Left ventricle myocardium superior (tissue), 1 donor: ENCODE measurements around the gene MSH2. TPM values are rescaled to one million over a fixed set of nuclear protein-coding genes. Genes with fewer than 3 reads are reported as not detected.

Experiments
- ATAC-seq: fragments of 200-7000 bp; cut with Tn5 transposase; one replicate; pipeline ENCODE4 v1.9.1; 2020; ENCODE audit warnings: mild to moderate bottlenecking, moderate library complexity
- DNase-seq: peaks from one replicate; pipeline ENCODE4 v3.0.0-alpha.2; 2020
- intact Hi-C: fragments of 100-400 bp; cut with micrococcal nuclease; formaldehyde crosslinking; loops from one replicate; pipeline ENCODE4 v1.11.0; 2022
- total RNA-seq: library from RNA; stranded (reverse); fragmentation: NEBNext Ultra II Directional; extraction: Animal tissue kit (Norgen Biotek cat#: 25700); gene quantifications from one replicate; pipeline ENCODE4 v1.2.1, GENCODE V29; 2021
- donor health status: DM: no; HTN: yes; CAD: no; lungs with severe emphysema.

The MSH2 gene
- total RNA-seq, 1 donor from 2014 or later: 16.2 TPM

DNA sequence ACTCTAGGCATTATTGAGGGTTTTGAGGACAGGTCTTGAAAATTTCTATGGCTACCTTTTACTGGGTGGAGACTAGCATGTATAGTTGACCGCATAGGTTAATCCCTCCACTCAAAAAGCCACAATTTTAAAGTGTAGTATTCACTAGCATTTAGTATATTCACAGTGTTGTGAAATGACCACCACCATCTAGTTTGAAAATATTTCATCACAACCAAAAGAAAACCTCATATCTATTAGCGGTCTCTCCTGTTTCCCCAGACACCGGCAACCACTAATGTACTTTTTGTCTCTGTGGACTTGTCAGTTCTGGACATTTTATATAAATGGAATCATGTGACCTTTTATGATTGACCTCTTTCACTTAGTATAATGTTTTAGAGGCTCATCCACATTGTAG lies 53.9 kb downstream of the MSH2 start:
- intact Hi-C loops: no loop called here
- ATAC-seq (no peak), DNase-seq (no peak)

DNA sequence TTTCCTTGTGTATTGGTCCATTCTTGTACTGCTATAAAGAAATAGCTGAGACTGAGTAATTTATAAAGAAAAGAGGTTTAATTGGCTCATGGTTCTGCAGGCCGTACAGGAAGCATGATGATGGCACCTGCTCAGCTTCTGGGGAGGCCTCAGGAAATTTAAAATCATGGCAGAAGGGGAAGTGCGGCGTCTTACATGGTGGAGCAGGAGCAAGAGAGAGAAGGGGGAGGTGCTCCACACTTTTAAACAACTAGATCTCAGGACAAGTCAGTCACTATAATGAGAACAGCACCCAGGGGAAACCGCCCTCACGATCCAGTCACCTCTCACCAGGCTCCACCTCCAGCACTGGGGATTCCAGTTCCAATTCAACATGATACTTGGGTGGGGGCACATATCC lies 54.3 kb downstream of the MSH2 start:
- ATAC-seq (no peak), DNase-seq (no peak)
- intact Hi-C loops: no loop called here

DNA sequence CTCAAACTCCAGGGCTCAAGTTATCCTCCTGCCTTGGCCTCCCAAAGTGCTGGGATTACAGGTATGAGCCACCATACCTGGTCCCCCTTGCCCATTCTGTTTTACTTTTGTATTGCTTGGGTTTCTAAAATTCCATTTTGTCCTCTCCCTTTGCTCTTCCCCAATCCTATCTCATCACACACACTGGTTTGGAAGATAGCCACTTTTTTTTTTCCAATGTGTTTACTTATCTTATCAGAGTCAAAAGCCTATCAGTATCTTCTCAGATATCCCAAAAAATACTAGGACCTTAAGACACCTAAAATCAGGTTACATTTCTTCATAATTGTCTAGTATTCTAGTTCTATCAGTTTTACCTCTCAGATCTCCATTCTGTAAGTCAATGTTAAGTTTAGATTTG lies 56.1 kb downstream of the MSH2 start:
- no peak for DNase-seq
- ATAC-seq: no peak
- intact Hi-C loops: no loop called here

DNA sequence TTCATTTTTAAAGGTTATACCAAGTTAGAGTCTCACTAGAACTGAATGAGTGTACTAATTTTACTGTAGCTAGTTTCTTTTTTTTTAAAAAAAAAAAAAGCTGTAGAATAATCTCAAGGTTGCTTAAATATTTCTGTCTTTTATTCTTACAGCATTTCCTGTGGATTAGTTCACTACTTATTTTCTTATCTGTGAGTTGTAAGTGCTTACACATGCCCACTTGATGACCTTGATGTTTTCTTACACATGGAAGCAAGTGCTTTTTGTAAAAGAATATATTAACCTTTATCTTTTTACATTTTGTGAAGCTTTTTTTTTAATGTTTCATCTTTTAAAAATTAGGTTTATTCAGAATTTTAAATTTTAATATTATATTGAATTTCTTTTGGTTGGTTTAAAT lies 57.8 kb downstream of the MSH2 start:
- ATAC-seq (no peak), DNase-seq (no peak)
- intact Hi-C loops: no loop called here

DNA sequence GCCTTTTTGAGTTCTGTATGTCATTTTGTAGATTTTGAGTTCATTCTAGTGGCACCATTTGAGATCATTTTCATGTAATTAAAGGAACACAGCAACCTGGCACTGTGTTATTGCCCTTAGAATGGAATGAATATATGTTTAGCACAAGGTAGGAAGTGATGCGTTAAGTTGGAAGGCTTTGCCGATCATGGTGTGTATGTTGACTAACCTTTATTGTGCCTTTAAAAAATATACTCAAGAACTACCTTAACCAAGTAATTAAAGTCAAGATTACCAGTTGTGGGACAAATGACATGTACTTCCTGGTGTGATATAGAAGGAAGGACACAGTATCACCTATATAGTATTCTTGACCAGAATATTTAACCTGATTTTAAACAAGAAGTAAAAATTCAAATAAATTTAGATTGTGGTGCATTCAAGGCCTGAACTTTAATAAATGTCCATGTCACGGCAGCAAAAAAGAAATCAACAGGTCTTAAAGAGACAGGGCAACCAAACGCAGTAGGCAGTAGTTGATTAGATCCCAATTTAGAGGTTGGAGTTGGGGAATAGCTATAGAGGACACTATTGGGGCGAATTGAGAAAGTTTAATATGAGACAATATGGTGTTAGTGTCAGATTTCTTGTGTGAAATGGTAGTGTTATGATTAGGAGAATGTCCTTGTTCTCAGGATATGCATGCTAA lies 68.6 kb downstream of the MSH2 start:
- no peak for ATAC-seq
- no peak for DNase-seq
- intact Hi-C loops: no loop called here

DNA sequence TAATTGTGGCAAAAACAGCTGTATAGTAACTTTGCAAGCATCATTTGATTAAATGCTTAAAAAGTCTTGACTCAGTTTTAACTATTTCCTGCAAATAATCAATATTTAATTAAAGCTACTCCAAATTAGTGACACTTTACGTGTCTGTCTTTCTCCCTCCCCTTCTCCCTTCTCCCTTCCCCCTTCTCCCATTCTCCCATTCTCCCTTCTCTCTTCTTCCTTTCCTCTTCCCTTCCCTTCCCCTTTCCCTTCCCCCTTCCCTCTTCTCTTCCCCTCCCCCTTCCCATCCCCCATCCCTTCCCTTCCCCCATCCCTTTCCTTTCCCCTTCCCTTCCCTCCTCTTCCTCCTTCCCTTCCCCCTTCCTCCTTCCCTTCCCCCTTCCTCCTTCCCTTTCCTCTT lies 76.9 kb downstream of the MSH2 start:
- DNase-seq (no peak), ATAC-seq (no peak)
- intact Hi-C loops: no loop called here

DNA sequence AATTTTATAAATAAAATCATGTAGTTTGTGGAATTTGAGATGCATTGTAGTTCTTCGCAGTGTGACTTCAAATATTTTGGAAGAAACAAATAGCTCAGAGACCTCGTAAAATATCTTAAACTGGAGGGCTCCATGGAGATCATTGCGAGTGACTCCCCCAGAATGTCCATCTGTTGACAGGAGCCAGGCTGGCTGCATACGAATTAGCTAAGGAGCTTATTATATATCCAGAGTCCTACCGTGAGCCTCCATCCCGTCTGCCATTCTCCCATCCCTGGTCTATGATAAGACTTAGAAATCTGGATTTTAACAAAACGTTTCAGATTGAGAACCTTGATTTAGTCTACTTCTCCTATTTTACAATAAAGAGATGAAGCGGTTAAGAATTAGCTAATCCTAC lies 80.2 kb downstream of the MSH2 start:
- intact Hi-C loops: no loop called here
- ATAC-seq: no peak
- no peak for DNase-seq

DNA sequence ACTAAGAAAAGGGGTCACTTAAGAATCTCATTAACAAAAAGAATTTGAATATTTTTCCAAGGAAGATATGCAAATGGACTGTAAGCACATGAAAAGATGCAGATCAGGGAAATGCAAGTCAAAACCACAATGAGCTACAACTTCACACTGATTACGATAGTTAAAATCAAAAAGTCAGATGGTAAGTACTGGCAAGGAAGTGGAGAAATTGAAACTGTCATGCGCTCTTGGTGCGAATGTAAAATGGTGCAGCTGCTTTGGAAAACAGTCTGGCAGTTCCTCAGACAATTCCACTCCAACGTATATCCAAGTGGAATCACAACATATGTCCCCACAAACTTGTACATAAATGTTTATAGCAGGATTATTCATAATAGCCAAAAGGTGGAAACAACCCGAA lies 81.4 kb downstream of the MSH2 start:
- ATAC-seq: no peak
- intact Hi-C loops: no loop called here

DNA sequence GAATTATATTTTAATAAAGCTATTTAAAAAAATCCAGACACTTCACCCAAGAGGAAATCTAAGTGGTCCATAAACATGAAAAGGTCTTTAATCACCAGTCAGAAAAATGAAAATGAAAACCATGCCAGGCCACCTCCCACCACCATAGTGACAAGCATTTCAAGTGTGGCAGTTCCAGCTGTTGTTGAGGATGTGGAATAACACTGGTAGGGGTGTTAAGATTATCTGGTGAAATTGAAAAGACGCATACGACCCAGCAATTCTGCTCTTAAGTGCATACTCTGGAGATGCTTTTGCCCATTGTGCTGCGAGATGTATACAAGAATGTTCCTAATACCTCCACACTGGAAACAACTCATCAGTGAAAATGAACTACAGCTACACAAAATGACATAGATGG lies 82.2 kb downstream of the MSH2 start:
- intact Hi-C loops: no loop called here
- DNase-seq (no peak), ATAC-seq (no peak)

More for the DNA sequence above, 81.4 kb downstream of the MSH2 start:
- DNase-seq: no peak

DNA sequence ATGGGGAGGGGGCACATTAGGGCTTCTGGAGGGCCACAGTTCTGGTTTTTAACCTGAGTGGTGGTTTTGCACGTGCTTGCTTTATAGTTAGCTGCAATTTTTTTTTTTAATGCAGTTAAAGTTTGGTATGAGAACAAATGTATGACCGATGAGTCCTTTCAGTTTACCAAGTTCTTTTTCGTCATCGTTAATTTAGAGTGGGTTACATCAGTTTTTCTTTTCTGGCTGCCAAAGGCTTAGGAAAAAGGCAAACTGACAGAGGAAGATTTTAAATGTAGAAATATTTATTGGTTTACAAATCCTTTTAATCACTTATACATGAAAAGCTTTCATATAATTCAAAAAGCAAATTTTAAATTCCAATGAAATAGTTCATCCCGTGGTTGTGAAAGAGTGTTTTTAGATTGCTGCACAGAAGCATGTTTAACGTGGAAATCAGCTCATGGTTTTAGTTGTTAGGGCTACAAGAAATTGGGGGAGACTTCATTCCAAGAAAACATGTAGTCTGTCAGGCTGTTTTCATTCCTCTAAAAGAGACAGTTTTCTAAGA lies 82.9 kb downstream of the MSH2 start:
- intact Hi-C loops: no loop called here
- DNase-seq (no peak), ATAC-seq (no peak)

DNA sequence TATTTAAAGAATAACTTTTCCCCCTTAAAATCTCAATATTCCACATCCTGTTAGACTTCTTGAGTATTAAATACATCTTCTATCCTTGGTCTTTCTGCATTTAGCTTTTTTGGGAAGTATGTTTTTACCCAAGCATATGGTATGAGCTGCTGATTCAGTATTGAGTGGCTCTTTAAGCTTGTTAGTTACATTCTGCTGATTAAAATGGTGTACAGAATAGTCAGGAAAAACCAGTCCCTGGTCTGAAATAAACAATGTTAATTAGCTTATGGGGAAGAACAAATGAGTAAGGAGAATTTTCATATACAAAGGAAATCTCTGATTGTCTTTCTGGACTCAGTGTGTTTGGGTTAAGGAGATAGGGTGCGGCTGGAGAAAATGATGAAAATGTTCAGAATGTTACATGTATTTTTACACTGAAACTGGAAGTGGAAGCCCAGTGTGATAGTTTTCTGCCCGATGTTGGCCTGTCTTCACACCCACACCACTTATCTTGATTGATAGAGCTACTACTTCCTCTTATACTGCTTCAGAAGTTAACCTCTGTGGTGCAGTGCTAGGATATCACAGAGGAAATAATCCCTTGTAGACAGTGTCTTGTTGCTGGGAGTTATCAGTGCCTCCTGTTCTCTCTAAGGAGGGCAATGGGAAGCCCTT lies 84.0 kb downstream of the MSH2 start:
- no peak for ATAC-seq
- intact Hi-C loops: no loop called here

DNA sequence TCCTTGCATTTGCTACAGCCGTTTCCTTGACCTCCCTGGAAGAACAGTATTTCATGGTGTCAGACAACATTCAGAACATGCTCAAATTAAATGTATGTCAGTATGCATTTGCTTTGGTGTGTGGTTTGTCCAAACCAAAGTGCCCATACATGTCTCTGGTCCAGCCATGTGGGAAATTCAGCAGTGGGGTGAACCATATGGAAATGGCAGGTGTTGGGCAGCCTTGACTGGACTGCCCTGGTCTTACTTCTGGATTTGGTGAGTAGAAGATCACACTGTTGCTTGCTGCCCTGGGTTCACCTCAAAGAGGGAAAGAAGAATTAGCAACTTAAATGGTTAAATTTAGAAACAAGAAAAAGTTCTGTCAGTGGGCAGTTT lies 84.5 kb downstream of the MSH2 start:
- intact Hi-C loops: no loop called here
- ATAC-seq: no peak
- DNase-seq: no peak

More for the DNA sequence above, 84.0 kb downstream of the MSH2 start:
- no peak for DNase-seq

DNA sequence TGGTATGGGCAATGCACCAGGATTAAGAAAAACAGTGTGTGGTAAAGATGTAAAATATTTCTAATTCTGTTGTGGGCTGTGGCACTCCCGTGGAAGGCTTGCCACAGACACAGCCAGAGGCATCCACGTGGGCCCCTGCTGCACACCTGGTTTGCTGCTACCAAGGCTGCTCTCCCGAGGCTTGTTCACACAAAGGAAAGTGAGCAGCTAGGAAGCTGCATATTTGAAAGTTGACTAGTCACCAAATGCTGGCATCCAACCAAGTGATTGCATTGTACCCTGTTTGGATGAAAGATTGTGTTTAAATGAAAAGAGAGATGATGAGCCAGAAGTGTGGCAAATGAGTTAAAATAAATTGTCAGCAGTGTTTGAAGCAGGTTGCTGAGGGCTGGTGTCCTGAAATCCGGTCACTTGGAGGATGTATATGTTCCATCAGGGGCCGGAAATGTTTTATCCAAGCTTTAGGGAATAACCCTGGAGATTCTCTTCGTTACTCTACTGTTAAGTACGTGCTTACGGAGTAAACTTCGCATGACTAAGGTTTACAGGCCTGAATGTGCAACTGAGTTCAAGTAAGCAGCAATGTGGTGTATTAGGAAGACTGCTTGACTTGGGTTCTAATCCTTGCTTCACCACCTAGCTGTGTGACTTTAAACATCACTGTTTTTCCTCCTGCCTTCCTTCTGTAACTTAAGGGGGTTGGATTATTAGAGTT lies 86.1 kb downstream of the MSH2 start:
- ATAC-seq: no peak
- DNase-seq: no peak
- intact Hi-C loops: no loop called here

DNA sequence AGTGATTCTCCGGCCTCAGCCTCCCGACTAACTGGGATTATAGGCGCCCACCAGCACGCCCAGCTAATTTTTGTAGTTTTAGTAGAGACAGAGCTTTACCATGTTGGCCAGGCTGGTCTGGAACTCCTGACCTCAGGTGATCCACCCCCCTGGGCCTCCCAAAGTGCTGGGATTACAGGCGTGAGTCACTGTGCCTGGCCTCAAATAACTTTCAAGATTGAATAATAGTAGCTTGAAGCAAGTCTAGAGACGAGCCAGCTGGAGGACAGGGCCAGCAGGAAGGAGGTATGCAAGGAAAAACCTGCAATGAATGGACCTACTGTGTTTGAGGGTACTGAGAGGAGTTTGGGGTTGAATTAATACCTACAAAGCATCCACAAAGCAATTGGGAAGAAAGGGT lies 87.5 kb downstream of the MSH2 start:
- intact Hi-C loops: no loop called here
- no peak for DNase-seq
- ATAC-seq: no peak

DNA sequence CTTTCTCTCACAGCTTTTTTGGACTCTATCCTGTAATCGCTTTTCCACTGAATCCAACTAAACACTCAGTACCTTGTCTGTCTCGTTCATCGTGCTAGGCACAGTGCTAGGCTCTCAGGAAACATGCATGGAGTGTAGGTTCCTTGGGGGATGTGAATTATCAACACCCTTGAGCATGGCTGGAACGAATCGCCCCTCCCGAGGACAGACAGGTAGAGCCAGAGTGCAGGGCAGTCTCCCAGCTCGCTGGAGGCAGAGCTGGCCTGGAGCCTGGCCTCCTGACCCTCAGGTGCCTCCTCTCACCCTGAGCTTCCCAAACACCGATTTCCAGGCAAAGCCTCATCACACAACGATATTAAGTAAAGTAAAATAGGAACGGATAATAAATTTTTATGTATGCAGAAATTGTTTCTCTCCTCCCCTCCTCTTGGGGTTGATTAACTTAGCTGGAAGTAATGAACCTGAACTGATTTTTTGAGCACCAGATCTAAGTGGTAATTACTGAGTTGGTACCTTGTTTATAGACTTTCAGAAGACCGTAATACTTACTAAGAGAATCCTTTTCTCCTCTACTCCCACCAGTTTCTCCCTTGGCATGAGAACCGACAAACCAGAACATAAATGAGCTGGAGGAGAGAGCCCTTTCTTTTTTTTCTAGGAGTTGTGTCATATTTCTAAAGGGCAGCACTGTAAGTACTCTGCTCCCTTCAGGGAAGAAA lies 90.5 kb downstream of the MSH2 start:
- ATAC-seq (no peak), DNase-seq (no peak)
- intact Hi-C loops: no loop called here

DNA sequence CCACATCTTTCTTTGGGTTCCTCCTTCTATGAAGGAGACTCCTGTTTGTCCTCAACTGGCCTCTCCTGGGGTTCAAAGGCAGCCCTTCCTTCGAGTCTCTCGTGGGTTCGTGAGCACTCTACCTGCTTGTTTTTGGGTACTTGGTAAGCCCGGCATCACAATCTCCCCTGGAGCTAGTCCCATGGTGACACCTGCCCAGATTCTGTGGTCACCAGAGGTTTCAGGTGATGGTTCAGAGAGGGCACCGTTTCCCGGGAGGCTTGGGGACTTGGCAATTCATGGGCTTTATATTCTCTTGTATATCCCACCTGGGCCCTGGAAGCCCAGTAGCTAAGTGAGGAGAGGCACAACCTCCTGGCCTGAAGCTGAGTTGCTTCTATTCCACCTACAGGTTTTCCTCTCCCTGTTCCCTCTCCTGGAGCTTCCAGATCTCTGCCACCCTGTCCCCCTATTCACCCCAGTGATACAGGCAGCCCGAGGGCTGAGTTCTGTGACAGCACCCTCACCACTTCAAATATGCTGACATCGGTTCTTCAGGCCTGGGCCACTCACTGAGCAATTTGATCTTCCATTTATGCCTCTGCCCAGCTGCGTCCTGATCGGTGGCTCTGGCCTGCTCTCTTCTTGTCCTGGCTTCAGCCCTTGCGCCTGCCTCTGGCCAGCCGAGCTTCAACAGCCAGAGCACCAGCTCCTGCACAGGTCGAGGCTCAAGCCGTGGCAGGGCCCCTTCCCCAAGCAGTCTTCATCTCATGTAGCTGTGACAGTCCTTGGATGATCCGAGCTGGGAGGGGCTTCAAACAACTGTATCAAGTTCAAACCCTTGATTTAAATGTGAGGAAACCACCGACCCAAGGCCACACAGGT lies 91.5 kb downstream of the MSH2 start:
- DNase-seq (no peak), ATAC-seq (no peak)
- intact Hi-C loops: no loop called here

DNA sequence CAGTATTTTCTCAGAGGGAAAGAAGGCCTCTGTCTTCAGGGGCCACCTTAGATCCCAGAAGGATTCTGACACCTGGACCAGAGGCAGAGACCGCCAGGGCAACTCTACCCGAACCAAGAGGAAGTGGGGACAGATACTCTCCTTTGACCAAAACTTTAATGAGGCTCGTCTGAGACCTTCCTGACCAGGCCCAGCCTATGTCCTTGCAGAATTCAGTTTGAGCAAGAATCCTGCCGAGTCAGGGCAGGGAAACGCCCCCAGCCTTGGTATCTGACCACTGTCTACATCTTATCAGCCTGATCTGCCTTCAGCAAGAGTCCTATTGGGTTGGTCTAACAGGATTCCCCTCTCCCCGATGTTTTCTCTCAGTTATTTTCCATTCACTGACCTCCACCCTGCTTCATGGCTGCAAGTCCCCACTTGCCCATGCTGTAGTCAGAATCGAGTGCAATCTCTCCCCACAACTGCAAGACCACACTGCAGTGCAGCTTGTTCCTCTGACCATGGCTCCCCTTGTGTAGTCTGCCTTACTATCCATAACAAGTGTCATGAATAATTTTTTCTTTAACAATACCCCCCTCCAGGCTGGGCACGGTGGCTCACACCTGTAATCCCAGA lies 95.0 kb downstream of the MSH2 start:
- intact Hi-C loops: no loop called here
- ATAC-seq (no peak), DNase-seq (no peak)

DNA sequence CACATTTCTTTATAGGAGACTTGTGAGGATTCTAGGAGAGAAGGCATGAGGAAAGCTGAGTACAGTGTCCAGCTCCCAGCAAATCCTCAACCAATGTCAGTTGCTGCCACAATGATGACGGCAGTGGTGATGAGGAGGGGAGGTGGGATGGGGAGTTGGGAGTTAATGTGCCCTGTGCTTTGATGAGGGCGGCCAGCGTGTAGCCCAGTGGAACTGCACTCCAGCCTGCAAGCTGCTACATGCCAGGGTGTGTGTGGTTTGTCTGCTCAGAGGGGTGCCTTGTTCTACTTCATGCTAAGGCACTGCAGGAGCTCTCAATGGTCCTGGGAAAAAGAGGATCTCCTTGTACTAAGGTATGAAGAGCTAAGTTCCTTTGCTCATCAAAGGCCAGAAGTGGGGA lies 96.1 kb downstream of the MSH2 start:
- ATAC-seq: no peak
- DNase-seq: no peak
- intact Hi-C loops: no loop called here
